ENCODE data around the gene BABAM2. TPM values are rescaled to one million over a fixed set of nuclear protein-coding genes. Genes with fewer than 3 reads are reported as not detected.

BABAM2 gene
- total RNA-seq, 1 donor from 2014 or later = 34.6 TPM

DNA sequence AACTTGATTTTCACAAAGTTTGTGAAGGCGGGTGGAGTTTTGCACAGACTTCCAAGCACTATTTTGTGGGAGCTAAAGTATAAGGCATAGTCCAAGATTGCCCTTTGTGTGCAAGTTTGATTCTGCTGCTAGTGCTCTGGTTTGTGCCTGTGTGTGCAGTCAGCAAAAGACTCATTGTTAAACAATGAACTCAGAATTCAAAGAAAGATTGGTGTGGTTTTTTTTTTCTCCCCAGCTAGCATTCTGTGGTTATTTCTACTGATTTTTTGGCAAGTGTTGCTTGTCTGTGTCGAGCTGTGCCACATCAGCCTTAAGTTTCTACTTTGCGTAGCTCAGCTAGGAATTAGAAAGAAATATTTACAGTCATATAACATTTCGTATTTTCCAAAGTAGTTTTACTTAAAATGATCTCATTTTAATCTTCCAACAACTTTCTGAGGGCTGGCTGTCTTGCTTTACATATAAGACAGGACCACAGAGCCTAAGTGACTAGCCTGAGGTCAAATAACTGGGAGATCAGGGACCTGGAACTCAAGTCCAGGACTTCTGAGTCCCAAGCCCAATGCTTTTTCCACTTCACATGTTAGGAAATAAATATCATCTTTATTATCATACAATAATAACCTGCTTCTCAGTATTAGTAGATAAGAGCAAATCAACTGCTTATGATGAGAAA is 69.8 kb downstream of the BABAM2 start:
- Histone ChIP-seq H3K4me3 (no peak overlapping the region), H3K9me3 (ENCODE audit: low read depth) (no peaks in the 10 kb centered on the region), H3K36me3 (no peaks in the 10 kb centered on the region), H3K27ac (no peak overlapping the region), H3K27me3 (no peaks in the 10 kb centered on the region), H3K79me2 (ENCODE audit: low read depth) (no peaks in the 10 kb centered on the region), H4K20me1 (ENCODE audit: low read depth) (peaks cover 3% of the 10 kb centered on the region), H3K4me2 (peak overlapping the region; percentile 53), H2AFZ (replicated peaks) (no peak overlapping the region), H3K9ac (peak overlapping the region; percentile 14), H3F3A (ENCODE audit: low read depth) (peaks cover 10% of the 10 kb centered on the region), H3K4me1 (peaks cover 25% of the 10 kb centered on the region)
- TF ChIP-seq EZH2 (IDR thresholded peaks at IDR 0.05) (no peak), EZH2phosphoT487 (IDR thresholded peaks at IDR 0.05) (no peak)
- TF ChIP-seq, protein P1, sequence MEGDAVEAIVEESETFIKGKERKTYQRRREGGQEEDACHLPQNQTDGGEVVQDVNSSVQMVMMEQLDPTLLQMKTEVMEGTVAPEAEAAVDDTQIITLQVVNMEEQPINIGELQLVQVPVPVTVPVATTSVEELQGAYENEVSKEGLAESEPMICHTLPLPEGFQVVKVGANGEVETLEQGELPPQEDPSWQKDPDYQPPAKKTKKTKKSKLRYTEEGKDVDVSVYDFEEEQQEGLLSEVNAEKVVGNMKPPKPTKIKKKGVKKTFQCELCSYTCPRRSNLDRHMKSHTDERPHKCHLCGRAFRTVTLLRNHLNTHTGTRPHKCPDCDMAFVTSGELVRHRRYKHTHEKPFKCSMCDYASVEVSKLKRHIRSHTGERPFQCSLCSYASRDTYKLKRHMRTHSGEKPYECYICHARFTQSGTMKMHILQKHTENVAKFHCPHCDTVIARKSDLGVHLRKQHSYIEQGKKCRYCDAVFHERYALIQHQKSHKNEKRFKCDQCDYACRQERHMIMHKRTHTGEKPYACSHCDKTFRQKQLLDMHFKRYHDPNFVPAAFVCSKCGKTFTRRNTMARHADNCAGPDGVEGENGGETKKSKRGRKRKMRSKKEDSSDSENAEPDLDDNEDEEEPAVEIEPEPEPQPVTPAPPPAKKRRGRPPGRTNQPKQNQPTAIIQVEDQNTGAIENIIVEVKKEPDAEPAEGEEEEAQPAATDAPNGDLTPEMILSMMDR (IDR thresholded peaks at IDR 0.05) = no peak
- H3K36me3 Mint-ChIP-seq = peaks cover 2% of the 10 kb centered on the region
- no peak overlapping the region for H3K27ac Mint-ChIP-seq
- no peak for DNase-seq (ENCODE audit: low spot score)
- H3K4me1 Mint-ChIP-seq = peaks cover 20% of the 10 kb centered on the region
- no peaks in the 10 kb centered on the region for H3K27me3 Mint-ChIP-seq (ENCODE audit: insufficient read depth, low read depth)
- peaks cover 2% of the 10 kb centered on the region for H3K9me3 Mint-ChIP-seq
- H3K4me3 Mint-ChIP-seq = no peak overlapping the region

DNA sequence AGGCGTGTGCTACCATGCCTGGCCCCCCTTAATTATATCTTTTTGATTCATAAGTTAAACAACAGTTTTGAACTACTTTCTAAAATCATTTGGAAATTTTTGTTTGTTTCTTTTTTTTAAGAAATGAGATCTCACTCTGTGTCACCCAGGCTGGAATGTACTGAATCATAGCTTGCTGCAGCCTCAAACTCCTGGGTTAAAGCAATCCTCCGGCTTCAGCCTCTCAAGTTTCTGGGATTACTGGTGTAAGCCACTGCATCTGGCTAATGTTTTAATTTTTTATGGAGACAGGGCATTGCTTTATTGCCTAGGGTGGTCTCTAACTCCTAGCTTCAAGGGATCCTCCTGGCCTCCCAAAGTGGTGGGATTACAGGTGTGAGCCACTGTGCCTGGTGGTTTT is 71.5 kb downstream of the BABAM2 start:
- H3F3A ChIP-seq (ENCODE audit: low read depth) = peaks cover 10% of the 10 kb centered on the region
- Mint-ChIP-seq H3K4me1 (peaks cover 20% of the 10 kb centered on the region), H3K27ac (no peak overlapping the region), H3K36me3 (peaks cover 5% of the 10 kb centered on the region), H3K27me3 (ENCODE audit: insufficient read depth, low read depth) (no peaks in the 10 kb centered on the region), H3K4me3 (no peak overlapping the region), H3K9me3 (peaks cover 5% of the 10 kb centered on the region)
- H3K4me2 ChIP-seq = no peak overlapping the region
- H3K36me3 ChIP-seq = no peaks in the 10 kb centered on the region
- no peaks in the 10 kb centered on the region for H3K27me3 ChIP-seq
- no peaks in the 10 kb centered on the region for H3K9me3 ChIP-seq (ENCODE audit: low read depth)
- H3K27ac ChIP-seq = no peak overlapping the region
- no peak overlapping the region for H2AFZ ChIP-seq (replicated peaks)
- TF ChIP-seq, protein P1 (IDR thresholded peaks at IDR 0.05) = no peak
- TF ChIP-seq EZH2phosphoT487 (IDR thresholded peaks at IDR 0.05) (no peak), EZH2 (IDR thresholded peaks at IDR 0.05) (no peak)
- peaks cover 25% of the 10 kb centered on the region for H3K4me1 ChIP-seq
- H3K4me3 ChIP-seq = no peak overlapping the region
- no peak overlapping the region for H3K9ac ChIP-seq
- H3K79me2 ChIP-seq (ENCODE audit: low read depth) = no peaks in the 10 kb centered on the region
- no peak for DNase-seq (ENCODE audit: low spot score)
- H4K20me1 ChIP-seq (ENCODE audit: low read depth) = peaks cover 3% of the 10 kb centered on the region

DNA sequence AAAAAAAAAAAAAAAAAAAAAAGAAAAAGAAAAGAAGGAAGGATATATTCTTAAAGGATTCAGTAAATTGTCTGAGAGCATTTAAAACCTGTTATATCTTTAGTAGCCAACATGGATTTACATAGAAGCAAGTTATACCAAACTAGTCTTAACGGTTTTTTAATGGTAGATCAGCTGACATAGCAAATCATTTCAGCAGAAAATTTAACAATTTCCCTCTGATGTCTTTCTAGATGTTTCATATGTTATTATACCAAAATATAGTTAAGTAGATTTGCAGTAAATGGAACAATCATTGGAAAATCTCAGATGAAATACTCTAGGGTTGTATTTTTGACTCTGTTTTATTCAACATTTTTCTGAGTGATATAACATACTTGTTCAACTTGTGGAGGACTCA is 72.9 kb downstream of the BABAM2 start:
- no peaks in the 10 kb centered on the region for H3K79me2 ChIP-seq (ENCODE audit: low read depth)
- no peak overlapping the region for H3K27ac ChIP-seq
- peaks cover 3% of the 10 kb centered on the region for H4K20me1 ChIP-seq (ENCODE audit: low read depth)
- peaks cover 9% of the 10 kb centered on the region for H3F3A ChIP-seq (ENCODE audit: low read depth)
- no peak overlapping the region for H2AFZ ChIP-seq (replicated peaks)
- H3K27me3 ChIP-seq = no peaks in the 10 kb centered on the region
- H3K4me2 ChIP-seq = no peak overlapping the region
- no peak for DNase-seq (ENCODE audit: low spot score)
- Mint-ChIP-seq H3K27me3 (ENCODE audit: insufficient read depth, low read depth) (no peaks in the 10 kb centered on the region), H3K9me3 (peaks cover 13% of the 10 kb centered on the region), H3K36me3 (peaks cover 12% of the 10 kb centered on the region), H3K4me3 (no peak overlapping the region), H3K4me1 (peaks cover 20% of the 10 kb centered on the region), H3K27ac (no peak overlapping the region)
- H3K9ac ChIP-seq = no peak overlapping the region
- H3K36me3 ChIP-seq = no peaks in the 10 kb centered on the region
- H3K9me3 ChIP-seq (ENCODE audit: low read depth) = no peaks in the 10 kb centered on the region
- TF ChIP-seq EZH2 (IDR thresholded peaks at IDR 0.05) = no peak
- TF ChIP-seq, protein P1 (IDR thresholded peaks at IDR 0.05) = no peak
- no peak for TF ChIP-seq EZH2phosphoT487 (IDR thresholded peaks at IDR 0.05)
- no peak overlapping the region for H3K4me3 ChIP-seq
- peaks cover 19% of the 10 kb centered on the region for H3K4me1 ChIP-seq

Data from neural progenitor cell (in vitro differentiated cells).